Mucosa of descending colon (tissue), 3 donors: Measurements from ENCODE around the gene KIF26A. TPM values are rescaled to one million over a fixed set of nuclear protein-coding genes. Genes with fewer than 3 reads are reported as not detected.

Experiments
- ATAC-seq: fragments of 200-7000 bp; cut with Tn5 transposase; one replicate; pipeline ENCODE4 v1.9.1; 2020; ENCODE audit warnings: mild to moderate bottlenecking, moderate library complexity
- DNase-seq, 3 donors: peaks; one replicate each; pipeline ENCODE4 v3.0.0-alpha.2; 2020
- H3K36me3 ChIP-seq: fragments of 200-600 bp; one replicate; pipeline ENCODE4 v1.8.0; 2021; ENCODE audit warnings: low read depth, mild to moderate bottlenecking
- H3K4me1 ChIP-seq: fragments of 200-600 bp; one replicate; pipeline ENCODE4 v1.8.0; 2021; ENCODE audit warnings: low read depth, mild to moderate bottlenecking
- H3K4me3 ChIP-seq: fragments of 200-600 bp; one replicate; pipeline ENCODE4 v1.8.0; 2021; ENCODE audit warnings: mild to moderate bottlenecking
- H3K9me3 ChIP-seq: fragments of 200-600 bp; one replicate; pipeline ENCODE4 v1.8.0; 2021; ENCODE audit warnings: mild to moderate bottlenecking
- intact Hi-C, 2 donors: fragments of 100-400 bp; cut with DNase I in 1 of 2; cut with micrococcal nuclease in 1 of 2; formaldehyde crosslinking; loops; one replicate each; pipeline versions ENCODE4 v1.11.0 to v1.11.1; 2022; cut with DNase I, micrococcal nuclease
- total RNA-seq, 3 donors: library from RNA; stranded (reverse); fragmentation: NEBNext Ultra II Directional in 2 of 3; extraction: Animal tissue kit (Norgen Biotek cat#: 25700) in 2 of 3; gene quantifications; one replicate each; pipeline versions ENCODE4 v1.2.1 to v1.2.4, GENCODE V29; 2021 to 2023
- TF ChIP-seq, protein P1 (sequence below): fragments of 200-600 bp; IDR thresholded peaks from one replicate; pipeline ENCODE4 v1.8.0; 2022; ENCODE audit warnings: antibody characterized with exemption, mild to moderate bottlenecking
- donor health status: DM: no; HTN: no; CAD: no; lungs with moderate emphysema.
- donor health status: DM: no; HTN: no; CAD: no.
- donor health status: DM: no; HTN: yes; CAD: no.

The KIF26A gene
- total RNA-seq, 3 donors from 2014 or later: 3.8 to 7.7 (median 6.5) TPM

DNA sequence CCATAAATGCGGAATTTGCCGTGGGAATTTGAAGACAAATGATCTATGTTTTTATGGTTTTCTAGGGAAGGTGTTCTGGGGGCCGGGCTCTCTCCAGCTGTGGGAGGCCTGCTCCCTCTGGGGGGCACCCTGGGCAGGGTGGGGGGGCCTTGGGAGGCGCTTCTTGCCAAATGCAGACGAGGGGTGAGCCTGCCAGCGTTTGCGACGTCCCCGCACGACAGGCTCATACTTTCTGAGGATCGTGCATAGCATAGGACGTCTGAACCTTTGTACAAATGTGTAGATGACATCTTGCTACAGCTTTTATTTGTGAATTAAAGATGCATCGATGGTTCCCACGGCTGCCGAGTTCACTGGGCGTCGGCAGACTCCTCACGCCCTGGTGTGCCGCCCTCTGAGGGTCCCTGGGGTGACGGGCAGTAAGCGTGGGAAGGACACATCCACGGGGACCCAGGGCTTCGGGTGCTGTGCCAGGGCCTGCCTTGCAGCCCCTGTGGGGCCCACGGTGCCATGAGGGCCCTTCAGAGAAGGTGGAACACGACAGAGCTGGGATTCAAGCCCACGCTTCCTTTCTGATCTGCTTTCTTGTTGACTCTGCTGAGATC, 42.3 kb downstream of the KIF26A start:
- Histone ChIP-seq H3K4me3 (no peak overlapping the region), H3K9me3 (no peaks in the 10 kb centered on the region), H3K36me3 (no peaks in the 10 kb centered on the region), H3K4me1 (no peaks in the 10 kb centered on the region)
- ATAC-seq: no peak
- intact Hi-C loops: no loop called here
- no peak for DNase-seq
- TF ChIP-seq, protein P1, sequence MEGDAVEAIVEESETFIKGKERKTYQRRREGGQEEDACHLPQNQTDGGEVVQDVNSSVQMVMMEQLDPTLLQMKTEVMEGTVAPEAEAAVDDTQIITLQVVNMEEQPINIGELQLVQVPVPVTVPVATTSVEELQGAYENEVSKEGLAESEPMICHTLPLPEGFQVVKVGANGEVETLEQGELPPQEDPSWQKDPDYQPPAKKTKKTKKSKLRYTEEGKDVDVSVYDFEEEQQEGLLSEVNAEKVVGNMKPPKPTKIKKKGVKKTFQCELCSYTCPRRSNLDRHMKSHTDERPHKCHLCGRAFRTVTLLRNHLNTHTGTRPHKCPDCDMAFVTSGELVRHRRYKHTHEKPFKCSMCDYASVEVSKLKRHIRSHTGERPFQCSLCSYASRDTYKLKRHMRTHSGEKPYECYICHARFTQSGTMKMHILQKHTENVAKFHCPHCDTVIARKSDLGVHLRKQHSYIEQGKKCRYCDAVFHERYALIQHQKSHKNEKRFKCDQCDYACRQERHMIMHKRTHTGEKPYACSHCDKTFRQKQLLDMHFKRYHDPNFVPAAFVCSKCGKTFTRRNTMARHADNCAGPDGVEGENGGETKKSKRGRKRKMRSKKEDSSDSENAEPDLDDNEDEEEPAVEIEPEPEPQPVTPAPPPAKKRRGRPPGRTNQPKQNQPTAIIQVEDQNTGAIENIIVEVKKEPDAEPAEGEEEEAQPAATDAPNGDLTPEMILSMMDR: no peak

DNA sequence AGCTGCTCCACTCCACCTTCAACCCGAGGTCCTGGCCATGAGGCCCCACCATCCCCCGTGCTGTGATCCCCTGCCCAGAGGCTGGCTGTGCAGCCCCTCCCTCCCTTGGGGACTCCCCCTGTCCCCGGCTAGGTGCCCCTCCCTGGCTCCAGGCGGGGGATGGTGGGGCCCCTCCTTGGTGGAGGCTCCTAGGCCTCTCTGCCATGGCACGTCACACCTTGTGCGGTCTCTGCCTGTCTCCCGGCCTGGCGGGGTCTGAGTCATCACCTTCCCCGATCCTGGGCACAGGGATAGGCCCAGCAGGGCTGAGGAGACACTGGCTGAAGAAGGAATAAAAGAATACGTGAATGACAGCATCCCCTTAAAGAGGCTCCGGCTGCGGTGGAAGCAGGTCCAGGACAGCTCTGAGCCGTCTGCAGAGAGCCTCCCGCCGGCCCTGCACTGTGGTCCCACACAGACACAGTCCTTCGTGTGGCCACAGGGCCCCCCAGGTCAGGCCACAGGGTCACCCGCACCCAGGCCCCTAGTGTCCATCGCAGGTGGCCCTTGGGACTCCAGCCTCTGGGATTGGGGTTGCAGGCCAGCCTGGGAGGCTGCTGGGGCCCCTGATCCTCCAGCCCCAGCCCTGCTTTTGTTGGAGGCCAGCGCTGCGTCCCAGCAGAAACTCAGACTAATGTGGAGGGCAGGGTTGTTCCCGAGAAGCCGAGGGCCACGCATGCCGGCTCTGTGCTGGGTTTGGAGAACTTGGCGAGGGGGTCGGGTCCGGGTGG, 43.6 kb downstream of the KIF26A start:
- intact Hi-C loops: no loop called here
- Histone ChIP-seq H3K9me3 (no peaks in the 10 kb centered on the region), H3K4me1 (no peaks in the 10 kb centered on the region), H3K4me3 (no peak overlapping the region), H3K36me3 (no peaks in the 10 kb centered on the region)
- no peak for DNase-seq
- TF ChIP-seq, protein P1: no peak
- no peak for ATAC-seq

DNA sequence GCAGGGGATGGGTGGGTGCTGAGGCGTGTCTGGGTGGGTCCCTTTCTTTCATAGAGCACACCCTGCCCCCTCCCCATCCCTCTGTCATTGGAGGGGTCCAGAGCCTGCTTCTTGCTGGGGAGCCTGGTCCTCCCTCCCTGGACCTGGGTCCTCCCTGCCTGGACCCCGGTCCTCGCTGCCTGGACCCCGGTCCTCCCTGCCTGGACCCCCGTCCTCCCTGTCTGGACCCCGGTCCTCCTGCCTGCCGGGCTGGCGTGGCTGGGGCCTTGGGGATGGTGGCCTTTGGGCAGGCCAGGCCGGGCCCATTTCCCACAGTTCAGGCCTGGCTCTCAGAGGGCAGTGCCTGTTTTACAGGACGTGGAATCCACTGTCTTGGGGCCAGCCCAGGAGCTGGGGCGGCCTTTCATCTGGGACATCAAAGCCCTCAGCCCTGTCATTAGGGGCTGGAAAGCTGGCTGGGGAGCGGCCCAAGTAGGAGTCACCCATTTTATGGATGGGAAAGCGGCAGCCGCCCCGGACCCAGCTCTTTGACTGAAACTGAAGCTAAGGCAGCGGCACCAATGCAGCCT, 44.6 kb downstream of the KIF26A start:
- Histone ChIP-seq H3K36me3 (no peaks in the 10 kb centered on the region), H3K4me3 (no peak overlapping the region), H3K9me3 (no peaks in the 10 kb centered on the region), H3K4me1 (no peaks in the 10 kb centered on the region)
- ATAC-seq (no peak), DNase-seq (no peak)
- intact Hi-C loops: no loop called here
- TF ChIP-seq, protein P1: no peak

DNA sequence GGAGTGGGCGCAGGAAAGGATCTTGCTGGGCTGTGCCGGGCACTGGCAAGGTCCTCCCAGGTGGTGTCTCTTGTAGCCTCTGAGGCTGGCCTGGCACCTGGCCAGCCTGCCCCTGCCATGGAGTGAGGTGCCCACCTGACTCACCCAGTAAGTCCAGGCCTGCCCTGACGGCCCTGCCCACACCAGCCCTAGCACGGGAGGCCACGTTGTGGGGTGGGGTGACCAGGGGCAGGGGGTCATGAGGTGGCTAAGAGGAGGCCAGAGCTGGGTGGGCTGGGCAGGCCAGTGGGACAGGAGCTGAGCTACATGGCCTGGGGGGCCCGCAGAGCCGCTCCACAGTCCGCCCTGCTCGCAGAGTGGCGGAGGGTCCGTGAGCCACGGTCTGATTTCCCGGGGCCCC, 45.4 kb downstream of the KIF26A start:
- Histone ChIP-seq H3K4me3 (no peak overlapping the region), H3K4me1 (peaks cover 2% of the 10 kb centered on the region), H3K9me3 (no peaks in the 10 kb centered on the region), H3K36me3 (no peaks in the 10 kb centered on the region)
- TF ChIP-seq, protein P1: no peak
- intact Hi-C loops: no loop called here
- no peak for DNase-seq
- no peak for ATAC-seq

DNA sequence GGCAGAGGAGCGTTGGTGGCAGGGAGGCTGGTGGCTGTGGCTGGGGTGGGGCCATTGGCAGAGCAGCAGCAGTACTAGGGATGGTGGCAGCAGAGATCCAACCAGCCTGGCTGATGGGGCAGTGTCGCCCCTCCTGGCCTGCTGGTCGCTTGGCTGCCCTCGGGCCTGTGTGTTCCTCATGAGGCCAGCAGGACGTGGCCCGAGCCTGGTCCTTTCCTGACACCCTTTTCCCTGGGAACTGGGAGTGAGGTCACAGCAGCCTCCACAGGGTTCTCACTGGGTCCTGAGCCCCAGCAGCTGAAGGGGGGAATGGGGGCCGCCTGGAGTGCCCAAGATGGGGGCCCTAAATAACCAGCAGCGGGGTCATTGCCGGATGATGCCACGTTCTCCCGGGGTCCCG, 46.1 kb downstream of the KIF26A start:
- TF ChIP-seq, protein P1: no peak
- Histone ChIP-seq H3K36me3 (no peaks in the 10 kb centered on the region), H3K4me3 (no peak overlapping the region), H3K4me1 (peaks cover 4% of the 10 kb centered on the region), H3K9me3 (no peaks in the 10 kb centered on the region)
- peak; percentile 3 for ATAC-seq
- DNase-seq: no peak
- intact Hi-C loops: no loop called here
